HuH-7 (cell line): ENCODE measurements around the gene SDS.
A peak's percentile ranks its signal among the peaks of the same experiment; 100 is the strongest.

Source experiments
- DNase-seq: peaks from one replicate; pipeline ENCODE4 v3.0.0; 2011; ENCODE audit warnings: low spot score

Gene SDS, protein sequence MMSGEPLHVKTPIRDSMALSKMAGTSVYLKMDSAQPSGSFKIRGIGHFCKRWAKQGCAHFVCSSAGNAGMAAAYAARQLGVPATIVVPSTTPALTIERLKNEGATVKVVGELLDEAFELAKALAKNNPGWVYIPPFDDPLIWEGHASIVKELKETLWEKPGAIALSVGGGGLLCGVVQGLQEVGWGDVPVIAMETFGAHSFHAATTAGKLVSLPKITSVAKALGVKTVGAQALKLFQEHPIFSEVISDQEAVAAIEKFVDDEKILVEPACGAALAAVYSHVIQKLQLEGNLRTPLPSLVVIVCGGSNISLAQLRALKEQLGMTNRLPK

DNA sequence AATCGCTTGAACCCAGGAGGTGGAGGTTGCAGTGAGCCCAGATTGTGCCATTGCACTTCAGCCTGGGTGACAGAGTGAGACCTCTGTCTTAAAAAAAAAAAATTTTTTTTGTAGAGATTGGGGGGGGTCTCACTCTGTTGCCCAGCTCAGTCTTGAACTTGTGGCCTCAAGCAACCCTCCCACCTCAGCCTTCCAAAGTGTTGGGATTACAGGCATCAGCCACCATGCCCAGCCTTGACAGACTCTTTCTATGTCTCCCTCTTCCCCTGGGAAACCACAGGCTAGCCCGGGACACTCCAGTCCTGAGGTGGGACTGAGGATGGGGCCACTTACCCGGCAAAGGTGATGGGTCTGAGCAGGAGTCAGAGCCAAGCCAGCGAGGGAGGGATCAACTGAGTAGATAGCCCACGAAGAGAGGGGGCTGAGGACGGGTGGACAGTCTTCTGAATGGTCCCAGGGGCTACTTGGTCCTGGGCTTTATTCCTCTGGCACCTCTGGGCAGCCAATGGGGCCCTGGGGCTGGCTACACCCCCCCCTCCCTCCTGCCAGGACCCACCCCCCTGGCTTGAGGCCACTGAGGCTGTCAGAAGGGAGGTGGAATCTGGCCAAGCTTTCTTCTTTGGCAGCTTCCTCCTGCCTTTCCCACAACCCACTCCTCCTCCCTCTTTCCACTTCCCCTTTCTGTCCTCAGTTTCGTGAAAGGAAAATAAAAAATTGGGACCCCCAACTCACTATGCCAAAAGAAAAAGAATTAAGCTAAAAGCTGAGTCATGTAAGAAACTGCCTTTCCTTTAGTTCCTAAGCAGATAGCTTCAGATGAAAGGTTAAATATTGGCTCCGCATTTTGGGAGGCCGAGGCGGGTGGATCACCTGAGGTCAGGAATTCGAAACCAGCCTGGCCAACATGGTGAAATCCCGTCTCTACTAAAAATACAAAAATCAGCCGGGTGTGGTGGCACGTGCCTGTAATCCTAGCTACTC is at the start of gene SDS:
Gene SDS (minus strand): TSS at position 453 of the 981 bp plus-strand sequence. CDS start 4,179 bp downstream, outside the sequence.
- no peak for DNase-seq

DNA sequence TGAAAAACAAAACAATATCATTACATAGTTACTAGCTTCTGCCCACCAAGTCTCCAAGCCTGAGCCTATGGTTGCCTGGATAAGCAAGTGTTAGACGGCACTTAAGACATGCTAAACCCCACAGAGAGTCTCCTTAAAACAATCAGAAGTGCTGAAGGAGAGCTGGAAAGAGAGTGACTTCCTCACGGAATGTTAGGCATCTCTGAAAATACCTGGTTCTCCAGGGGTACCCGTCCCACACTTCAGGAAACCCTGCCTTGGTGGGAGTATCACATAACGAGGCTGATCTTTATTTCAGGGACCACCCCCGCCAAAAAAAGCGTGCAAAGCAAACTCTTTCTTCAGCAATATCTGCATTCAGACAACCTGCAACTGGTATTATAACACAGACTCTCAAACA is 49.6 kb upstream of the SDS start:
- DNase-seq = no peak

DNA sequence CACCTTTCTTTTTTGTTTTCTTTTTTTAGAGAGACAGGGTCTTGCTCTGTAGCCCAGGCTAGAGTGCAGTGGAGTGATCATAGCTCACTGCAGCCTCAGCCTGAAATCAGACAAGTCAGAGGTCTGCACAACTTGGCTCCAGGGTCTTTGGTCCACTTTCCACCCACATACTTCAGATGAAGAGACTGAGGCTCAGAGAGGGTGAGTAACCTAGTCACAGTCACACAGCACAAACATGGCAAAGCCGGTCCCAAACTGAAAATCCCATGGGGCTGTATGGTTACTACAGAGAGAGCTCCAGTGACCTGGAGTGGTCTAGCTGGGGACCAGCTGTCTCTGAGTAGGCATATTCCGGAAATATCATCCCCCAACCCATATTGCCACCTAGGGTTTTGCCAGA is 48.8 kb upstream of the SDS start:
- no peak for DNase-seq

DNA sequence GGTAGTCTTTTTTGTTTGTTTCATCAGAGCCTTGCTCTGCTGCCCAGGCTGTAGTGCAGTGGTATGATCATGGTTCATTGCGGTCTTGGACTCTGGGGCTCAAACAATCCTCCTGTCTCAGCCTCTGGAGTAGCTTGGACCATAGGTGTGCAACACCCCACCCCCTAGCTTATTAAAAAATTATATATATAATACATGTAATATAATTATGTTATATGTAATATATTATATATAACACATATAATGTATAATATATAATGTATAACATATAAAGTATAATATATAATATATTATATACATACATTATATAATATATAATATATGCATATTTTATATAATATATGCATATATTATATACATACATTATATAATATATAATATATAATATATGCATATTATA is 46.2 kb upstream of the SDS start:
- no peak for DNase-seq

DNA sequence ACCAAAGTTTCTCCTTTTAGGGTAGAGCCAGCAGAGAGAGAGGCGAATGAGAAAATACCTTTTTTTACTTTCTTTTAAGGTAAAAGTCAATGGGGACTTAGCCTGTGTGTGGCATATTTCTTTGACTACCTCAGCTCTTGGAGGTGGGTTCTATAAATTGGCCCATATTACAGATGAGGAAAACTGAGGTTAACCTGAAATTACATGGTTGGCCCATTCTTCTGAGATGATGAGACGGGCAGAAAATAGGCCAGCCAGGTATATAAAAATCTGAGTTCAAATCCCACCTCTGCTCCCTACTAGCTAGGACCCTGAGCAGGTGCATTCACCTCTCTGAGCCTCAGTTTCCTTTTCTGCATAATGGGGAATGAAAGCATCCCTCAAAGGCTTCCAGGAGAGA is 45.6 kb upstream of the SDS start:
- no peak for DNase-seq

DNA sequence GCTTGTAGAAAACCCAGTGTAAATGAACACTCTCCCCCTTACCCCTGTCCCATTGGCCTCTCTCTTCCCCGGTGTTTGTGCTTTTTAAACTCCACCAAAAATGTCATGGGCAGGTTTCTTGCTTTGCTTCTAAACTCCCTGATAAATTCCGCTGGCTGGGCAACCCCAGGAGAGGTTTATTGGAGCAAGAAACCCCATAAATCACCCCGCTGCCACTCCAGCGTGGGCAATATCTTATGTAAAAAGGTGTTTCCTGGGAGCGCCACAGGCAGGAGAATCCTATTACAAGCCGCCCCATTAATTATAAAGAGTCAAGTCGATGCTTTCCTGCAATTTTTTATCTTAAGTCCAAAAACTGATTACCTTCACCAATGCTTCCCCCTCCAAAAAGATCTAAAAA is 45.2 kb upstream of the SDS start:
- DNase-seq = no peak

DNA sequence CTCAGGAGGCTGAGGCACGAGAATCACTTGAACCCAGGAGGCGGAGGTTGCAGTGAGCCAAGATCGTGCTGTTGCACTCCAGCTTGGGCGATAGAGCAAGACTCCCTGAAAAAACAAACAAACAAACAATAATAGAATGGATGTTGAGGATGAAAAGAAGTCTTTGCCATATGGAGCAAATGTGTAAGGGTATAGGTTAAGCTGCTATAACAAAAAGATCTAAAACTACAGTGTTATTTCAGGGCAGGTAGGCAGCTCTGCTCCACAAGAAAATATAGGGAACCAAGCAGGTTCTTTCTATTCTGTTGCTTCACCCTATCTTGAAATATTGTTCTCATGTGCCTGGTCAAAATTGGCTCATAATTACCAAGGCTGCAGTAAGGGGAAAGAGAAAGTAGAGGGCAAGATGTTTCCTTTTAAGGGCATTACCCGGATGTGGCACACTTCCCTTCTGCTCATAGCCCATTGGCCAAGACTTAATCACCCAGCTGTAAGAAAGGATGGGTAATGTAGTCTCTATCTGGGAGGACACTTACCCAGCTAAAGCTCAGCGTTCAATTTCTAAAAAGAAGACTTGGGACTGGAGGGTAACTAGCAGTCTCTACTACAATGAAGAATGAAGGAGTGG is 42.0 kb upstream of the SDS start:
- no peak for DNase-seq

DNA sequence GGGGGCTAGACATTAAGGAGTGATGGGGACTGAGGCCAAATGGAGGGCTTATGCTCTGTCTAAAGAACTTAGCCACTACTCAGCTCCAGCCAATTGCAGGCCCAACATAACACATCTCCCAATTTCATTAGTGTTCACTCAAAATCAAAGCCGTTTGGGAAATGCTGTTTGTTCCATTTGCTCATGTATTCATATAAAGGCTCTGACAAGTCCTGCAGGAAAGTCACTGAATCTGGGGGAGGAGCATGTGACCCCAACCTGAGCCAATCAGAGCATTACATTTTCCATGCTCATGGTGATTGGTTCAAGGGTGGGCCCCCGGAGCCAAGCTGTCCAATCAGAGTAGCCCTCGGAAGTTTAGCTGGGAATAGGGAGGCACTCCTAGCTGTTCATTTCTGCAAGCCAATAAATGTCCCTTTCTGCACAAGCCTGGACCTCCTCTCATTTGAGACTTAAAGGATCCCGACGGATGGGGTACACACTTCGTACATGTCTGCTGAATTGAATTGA is 39.4 kb upstream of the SDS start:
- no peak for DNase-seq

DNA sequence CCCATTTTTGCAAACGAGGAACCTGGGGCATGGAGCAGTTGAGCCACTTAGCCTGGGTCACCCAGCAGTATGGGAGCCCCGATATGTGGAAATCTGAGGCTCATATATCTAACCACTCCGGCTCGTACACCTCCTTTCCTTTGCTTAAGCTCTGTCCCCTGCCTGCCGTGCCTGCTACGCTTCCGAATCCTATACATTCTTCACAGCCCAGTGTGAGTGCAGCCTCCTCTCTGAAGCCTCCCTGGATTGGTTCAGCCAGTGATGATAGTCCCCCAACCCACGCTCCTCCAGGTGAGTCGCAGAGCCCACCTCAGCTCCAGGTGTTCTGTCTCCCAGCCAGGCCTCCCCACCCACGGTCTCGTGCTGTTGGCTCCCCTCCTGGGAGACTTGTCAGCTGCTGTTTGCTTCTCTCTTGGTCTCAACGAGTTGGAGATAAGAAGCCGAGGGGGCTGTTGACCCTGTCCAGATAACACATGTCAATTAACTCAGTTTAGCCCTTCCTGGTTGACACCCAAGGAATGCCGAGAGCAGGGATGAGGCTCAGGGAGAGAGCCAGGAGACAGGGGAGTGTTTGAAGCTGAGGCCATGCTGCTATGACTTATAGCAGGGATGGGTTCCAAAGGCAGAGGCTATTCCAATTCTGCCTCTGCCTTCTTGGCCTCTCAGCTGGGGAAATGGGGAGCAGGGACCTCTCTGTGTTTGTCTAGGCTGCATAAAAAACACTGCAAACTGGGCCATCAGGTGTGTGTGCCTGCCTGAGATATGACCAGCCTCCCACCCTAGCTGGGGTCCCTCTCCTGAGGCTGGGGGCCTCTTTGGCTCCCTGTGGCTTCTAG is 37.5 kb upstream of the SDS start:
- DNase-seq = no peak

DNA sequence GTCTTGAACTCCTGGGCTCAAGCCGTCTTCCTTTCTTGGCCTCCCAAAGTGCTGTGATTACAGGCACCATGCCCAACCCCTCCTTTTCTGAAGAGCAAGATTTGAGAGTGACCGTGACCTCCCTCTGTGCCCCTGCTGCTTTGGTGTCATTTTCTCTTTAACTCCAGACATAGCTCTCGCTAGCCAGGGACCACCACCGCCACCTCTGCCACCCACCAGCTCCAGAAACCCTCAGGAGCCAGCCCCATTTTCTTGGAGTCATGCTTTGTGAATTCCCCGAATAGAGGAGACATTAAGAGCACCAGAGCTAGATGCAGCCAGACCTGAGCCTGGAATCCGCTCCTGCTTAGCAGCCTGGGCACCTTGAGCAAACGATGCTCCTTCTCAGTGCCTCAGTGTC is 36.6 kb upstream of the SDS start:
- DNase-seq = no peak

DNA sequence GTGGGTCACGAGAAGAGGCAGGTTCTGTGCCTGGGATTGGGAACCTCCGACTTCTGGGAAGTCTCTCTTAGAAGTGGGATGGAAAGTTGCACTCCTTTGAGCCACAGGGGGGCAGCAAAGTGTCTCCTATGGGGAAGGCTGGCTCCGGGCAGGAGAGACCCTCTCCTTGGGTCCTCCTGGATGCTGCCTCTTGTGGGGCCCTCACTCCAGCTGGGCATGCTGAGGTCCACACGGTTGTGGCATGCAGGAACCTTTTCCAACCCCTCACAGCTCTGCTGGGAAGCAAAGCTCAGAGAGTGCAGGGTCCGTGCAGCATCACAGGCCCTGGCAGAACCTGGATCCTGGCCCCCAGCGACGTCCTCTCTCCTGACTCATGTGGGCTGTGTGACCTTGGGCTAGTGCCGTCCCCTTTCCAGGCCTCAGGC is 35.9 kb upstream of the SDS start:
- DNase-seq = peak; percentile 73

DNA sequence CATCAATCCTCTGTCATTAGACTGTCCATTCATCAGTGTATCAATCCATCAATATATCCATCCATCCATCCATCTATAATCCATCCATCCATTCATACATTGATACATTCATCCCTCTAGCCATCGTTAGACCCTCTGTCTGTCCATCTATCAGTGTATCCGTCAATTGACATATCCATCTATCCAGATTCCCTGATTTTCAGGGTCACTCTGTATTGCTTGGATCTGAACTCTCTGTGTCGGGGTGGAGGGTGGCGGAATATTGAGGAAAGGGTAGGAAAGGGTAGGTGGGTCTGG is 35.6 kb upstream of the SDS start:
- DNase-seq = no peak

DNA sequence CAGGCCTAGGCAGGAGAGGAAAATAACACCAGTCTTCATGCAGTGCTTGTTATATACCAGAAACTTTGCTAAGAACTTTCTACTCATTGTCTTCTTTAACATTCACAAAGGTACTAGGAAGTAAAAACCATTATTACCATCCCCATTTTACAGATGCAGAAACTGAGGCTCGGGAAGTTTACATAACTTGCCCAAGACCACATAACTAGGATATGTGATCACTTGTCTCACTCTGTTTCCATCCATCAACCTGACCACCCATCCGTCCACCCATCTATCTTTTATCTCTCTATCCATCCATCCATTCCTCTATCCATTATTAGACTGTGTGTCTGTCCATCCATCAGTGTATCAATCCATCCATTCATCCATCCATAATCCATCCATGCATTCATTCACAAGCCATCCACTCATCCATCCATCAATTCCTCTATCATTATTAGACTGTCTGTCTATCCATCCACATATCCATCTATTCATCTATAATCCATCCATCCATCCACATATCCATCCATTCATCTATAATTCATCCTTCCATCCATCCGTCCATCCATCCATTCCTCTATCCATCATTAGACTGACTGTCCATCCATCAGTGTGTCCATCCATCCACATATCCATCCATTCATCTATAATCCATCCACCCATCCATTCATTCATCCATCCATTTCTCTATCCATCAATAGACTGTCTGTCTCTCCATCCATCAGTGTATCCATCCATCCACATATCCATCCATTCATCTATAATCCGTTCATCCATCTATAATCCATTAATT is 35.0 kb upstream of the SDS start:
- DNase-seq = no peak

DNA sequence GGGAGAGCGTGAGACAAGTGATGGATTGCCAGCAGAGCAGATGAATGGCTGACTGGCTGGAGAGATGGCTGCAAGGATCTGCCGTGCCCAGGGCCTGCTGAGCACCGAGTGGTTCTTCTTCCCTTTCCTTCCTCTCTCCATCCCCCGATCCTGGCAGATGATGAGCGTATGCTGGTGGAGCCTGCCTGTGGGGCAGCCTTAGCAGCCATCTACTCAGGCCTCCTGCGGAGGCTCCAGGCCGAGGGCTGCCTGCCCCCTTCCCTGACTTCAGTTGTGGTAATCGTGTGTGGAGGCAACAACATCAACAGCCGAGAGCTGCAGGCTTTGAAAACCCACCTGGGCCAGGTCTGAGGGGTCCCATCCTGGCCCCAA is 34.0 kb upstream of the SDS start:
- no peak for DNase-seq

DNA sequence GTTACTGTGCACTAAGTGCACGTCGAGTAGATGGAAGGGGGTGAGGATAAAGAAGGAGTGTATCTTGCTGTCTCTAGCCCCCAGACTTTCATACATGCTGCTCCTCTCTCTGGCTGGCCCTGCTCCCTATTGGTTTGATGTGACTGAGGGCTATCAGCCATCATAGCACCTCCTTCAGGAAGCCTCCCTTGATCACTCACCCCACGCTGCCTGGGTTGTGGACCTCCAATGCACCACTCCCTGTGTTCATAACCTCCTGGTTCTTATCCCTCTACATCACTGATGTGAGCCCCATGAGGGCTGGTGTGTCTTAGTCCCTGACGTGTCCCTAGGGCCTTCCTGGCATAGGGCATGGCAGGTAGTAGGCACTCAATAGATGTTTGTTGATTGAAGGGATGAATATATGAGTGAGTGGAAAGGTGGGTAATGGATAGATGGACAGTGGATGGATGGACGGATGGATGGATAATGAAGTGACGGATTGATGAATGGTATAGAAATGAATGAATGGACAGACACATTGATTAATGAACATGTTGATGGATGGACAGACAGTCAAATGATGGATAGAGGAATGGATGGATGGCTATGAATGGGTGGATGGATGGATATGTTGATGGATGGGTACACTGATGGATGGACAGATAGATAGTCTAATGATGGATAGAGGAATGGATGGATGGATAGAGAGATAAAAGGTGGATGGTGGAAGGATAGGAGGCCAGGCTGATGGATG is 33.5 kb upstream of the SDS start:
- DNase-seq = no peak

DNA sequence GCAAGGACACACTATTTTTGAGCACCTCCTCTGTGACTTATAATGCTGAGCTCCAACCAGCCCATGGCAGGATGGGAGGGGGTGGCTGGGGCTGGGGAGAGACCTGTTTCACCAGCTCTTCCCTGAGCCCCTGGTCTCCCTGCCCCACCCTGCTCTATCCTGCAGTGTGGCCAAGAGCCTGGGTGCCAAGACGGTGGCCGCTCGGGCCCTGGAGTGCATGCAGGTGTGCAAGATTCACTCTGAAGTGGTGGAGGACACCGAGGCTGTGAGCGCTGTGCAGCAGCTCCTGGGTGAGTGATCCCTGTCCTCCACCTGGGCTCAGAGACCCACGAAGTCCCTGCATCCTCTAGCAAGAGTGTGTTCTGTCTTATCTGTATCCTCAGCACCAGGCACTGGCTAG is 32.9 kb upstream of the SDS start:
- DNase-seq = no peak

DNA sequence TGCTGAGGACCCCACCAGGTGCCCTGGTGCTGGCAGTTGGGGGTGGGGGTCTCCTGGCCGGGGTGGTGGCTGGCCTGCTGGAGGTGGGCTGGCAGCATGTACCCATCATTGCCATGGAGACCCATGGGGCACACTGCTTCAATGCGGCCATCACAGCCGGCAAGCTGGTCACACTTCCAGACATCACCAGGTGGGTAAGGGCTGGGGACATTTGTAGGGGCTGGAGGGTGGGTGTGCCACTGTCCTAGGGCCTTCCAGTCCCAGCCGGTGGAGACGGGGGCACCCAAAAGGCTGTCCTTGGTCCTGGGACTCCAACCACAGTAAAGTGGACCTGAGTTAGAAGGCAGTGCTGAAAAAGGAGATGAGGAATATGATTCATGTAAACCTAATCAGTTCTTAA is 31.7 kb upstream of the SDS start:
- no peak for DNase-seq

DNA sequence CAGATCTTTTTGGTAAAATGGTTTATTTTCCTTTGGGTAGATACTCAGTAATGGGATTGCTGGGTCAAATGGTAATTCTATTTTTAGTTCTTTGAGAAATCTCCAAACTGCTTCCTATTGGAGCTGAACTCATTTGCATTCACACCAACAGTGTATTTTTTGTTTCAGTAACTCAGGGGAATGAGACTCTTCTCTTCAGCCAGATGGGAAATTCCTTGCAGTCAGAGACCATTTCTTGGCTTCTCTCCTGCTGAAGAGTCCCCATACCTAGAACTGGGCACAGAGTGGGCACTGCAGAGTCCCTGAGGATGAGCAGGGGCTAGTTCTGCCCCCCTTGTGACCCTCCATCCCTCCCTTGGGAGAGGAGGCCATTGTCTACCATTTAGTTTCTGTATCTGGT is 29.3 kb upstream of the SDS start:
- no peak for DNase-seq

DNA sequence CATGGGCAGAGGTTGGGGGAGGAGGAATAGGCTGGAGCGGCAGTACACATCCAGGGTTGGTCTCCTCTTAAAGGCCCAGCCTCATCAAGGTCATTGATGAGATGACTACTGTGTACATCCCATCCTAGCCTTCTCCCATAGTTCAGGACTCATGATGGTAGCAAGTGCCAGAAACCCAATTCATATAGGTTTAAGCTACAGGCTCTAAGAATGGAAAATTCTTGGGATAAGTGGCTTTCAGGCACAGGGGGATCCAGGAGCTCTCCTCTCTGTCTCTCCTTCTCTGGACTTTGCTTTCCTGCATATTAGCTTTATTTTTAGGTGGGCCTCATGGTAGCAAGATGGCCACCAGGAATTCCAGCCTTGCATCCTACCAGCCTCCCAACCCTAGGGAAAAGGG is 24.8 kb upstream of the SDS start:
- no peak for DNase-seq

DNA sequence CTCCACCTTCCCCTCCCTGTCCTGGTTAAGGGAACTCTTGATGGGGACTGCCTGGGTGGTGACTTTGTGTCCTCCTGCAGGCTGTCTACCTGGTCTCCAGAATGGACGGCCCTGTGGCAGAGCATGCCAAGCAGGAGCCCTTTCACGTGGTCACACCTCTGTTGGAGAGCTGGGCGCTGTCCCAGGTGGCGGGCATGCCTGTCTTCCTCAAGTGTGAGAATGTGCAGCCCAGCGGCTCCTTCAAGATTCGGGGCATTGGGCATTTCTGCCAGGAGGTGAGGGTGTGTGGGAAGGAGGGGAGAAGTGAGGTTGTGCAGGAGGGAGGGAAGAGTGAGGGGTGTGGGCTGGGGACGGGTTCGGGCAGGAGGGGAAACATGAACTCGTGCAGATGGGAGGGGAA is 24.2 kb upstream of the SDS start:
- DNase-seq = no peak
